Gastroesophageal sphincter (tissue), 4 donors: ENCODE measurements around the gene OR2S2. TPM values are rescaled to one million over a fixed set of nuclear protein-coding genes. Genes with fewer than 3 reads are reported as not detected.
"Not testable (repeated sequence)": the region's sequence is repeated elsewhere in the genome, so short reads cannot be mapped to it uniquely, and the experiment has no call there.

ENCODE experiments used
- ATAC-seq: fragments of 150-250 bp; one replicate; pipeline ENCODE4 v1.9.1; 2016; ENCODE audit warnings: mild to moderate bottlenecking, moderate library complexity
- H3K27ac ChIP-seq, 4 donors: fragments of 200-600 bp; sonication (generic) in 3 of 4; 1 replicate in 3 of 4; 2 replicates in 1 of 4; pipeline ENCODE4 v1.5.1; 2016 to 2019
- H3K27me3 ChIP-seq: fragments of 200-600 bp; sonication (generic); one replicate; pipeline ENCODE4 v1.5.1; 2019
- H3K36me3 ChIP-seq, 2 donors: fragments of 200-600 bp; sonication (generic); one replicate each; pipeline ENCODE4 v1.5.1; 2019; ENCODE audit warnings: control low read depth in 1 of 2
- H3K4me1 ChIP-seq, 3 donors: fragments of 200-600 bp; sonication (generic); 1 replicate in 2 of 3; 2 replicates in 1 of 3; pipeline ENCODE4 v1.5.1; 2016 to 2019; ENCODE audit warnings: control low read depth in 2 of 3
- H3K4me3 ChIP-seq, 2 donors: fragments of 200-600 bp; sonication (generic); one replicate each; pipeline ENCODE4 v1.5.1; 2019; ENCODE audit warnings: mild to moderate bottlenecking in 1 of 2, moderate library complexity in 1 of 2
- H3K9me3 ChIP-seq, 3 donors: fragments of 200-600 bp; sonication (generic); one replicate each; pipeline ENCODE4 v1.5.1; 2017 to 2019; ENCODE audit warnings: control low read depth in 2 of 3
- CTCF ChIP-seq, 4 experiments: fragments of 200-600 bp in 2 of 4; fragments of 450-650 bp in 2 of 4; sonication (generic) in 1 of 4; IDR thresholded peaks; one replicate each; pipeline ENCODE4 v1.5.1; 2017 to 2019; ENCODE audit warnings: antibody characterized with exemption in 4 of 4, mild to moderate bottlenecking in 2 of 4, moderate library complexity in 2 of 4
- EP300 ChIP-seq: sonication (generic); formaldehyde crosslinking; IDR thresholded peaks from one replicate; pipeline ENCODE4 v1.6.1; 2017; ENCODE audit warnings: antibody characterized with exemption, mild to moderate bottlenecking
- POLR2A ChIP-seq, 2 donors: fragments of 450-650 bp; IDR thresholded peaks; one replicate each; pipeline ENCODE4 v1.6.1; 2017; ENCODE audit warnings: antibody characterized with exemption in 2 of 2, mild to moderate bottlenecking in 2 of 2, moderate library complexity in 1 of 2
- POLR2AphosphoS5 ChIP-seq: sonication (generic); formaldehyde crosslinking; IDR thresholded peaks from one replicate; pipeline ENCODE4 v1.6.1; 2017; ENCODE audit warnings: antibody characterized with exemption
- WGBS, 2 donors: methylation state at CpG; one replicate each; pipeline ENCODE4 v1.1.5; 2018; ENCODE audit warnings: low coverage in 1 of 2; 5-methylcytosine and 5-hydroxymethylcytosine counted together
- total RNA-seq, 4 donors: library from RNA; depleted of rRNA; stranded (reverse); fragments of >200 nt; gene quantifications; one replicate each; pipeline ENCODE4 v1.1.0, GENCODE V29; 2016

Gene OR2S2
- total RNA-seq, 4 donors from 2014 or later: not detected

- 86 to 91% methylated on average over 4 of the region's 4 CpGs for WGBS, 2 donors
- Histone ChIP-seq H3K27me3 (no peaks in the 10 kb centered on the region), H3K4me3 (no peak overlapping the region), H3K27ac (no peak overlapping the region), H3K4me1 (peaks cover 0 to 16% (median 0%) of the 10 kb centered on the region in 3 donors), H3K9me3 (no peaks in the 10 kb centered on the region), H3K36me3 (no peaks in the 10 kb centered on the region)
- TF ChIP-seq POLR2A (IDR thresholded peaks at IDR 0.05) (no peak), EP300 (no peak), POLR2AphosphoS5 (no peak), CTCF (IDR thresholded peaks at IDR 0.05) (no peak)
- no peak for ATAC-seq
These were observed 22.7 kb downstream of the OR2S2 start for GRCh38 chr9:35935261-35935660.

GRCh38 chr9:35934069-35934468 lies 23.9 kb downstream of the OR2S2 start:
- not testable (repeated sequence) for ATAC-seq, H3K4me3 ChIP-seq, H3K9me3 ChIP-seq, H3K36me3 ChIP-seq, H3K27me3 ChIP-seq
- Histone ChIP-seq H3K4me1 (peaks cover 0 to 16% (median 0%) of the 10 kb centered on the region in 3 donors), H3K27ac (peak overlapping the region in 1 of 4 donors; percentile 3)
- 90 to 93% methylated on average over 5 to 6 of the region's 6 CpGs for WGBS, 2 donors

- TF ChIP-seq CTCF (IDR thresholded peaks at IDR 0.05) (no peak), POLR2AphosphoS5 (no peak), EP300 (no peak), POLR2A (IDR thresholded peaks at IDR 0.05) (no peak)
- no peak overlapping the region for H3K4me3 ChIP-seq
- H3K27me3 ChIP-seq: no peaks in the 10 kb centered on the region
- peaks cover 0 to 16% (median 0%) of the 10 kb centered on the region in 3 donors for H3K4me1 ChIP-seq
- WGBS, 2 donors: 76 to 92% methylated on average over 4 of the region's 4 CpGs
- no peaks in the 10 kb centered on the region for H3K36me3 ChIP-seq
- H3K27ac ChIP-seq: no peak overlapping the region
- no peaks in the 10 kb centered on the region for H3K9me3 ChIP-seq
- ATAC-seq: no peak
These were observed 24.3 kb downstream of the OR2S2 start for GRCh38 chr9:35933550-35934067.

GRCh38 chr9:35932735-35933134 lies 25.2 kb downstream of the OR2S2 start:
- Histone ChIP-seq H3K27me3 (no peaks in the 10 kb centered on the region), H3K9me3 (no peaks in the 10 kb centered on the region), H3K27ac (no peak overlapping the region), H3K4me3 (no peak overlapping the region), H3K4me1 (peaks cover 0 to 16% (median 0%) of the 10 kb centered on the region in 3 donors), H3K36me3 (no peaks in the 10 kb centered on the region)
- WGBS, 2 donors: 78 to 86% methylated on average over 3 of the region's 3 CpGs
- ATAC-seq: no peak
- TF ChIP-seq POLR2AphosphoS5 (no peak), POLR2A (IDR thresholded peaks at IDR 0.05) (no peak), EP300 (no peak), CTCF (IDR thresholded peaks at IDR 0.05) (no peak)

- H3K4me3 ChIP-seq: no peak overlapping the region
- ATAC-seq: no peak
- H3K9me3 ChIP-seq: no peaks in the 10 kb centered on the region
- H3K27ac ChIP-seq: no peak overlapping the region
- H3K36me3 ChIP-seq: no peaks in the 10 kb centered on the region
- H3K27me3 ChIP-seq: no peaks in the 10 kb centered on the region
- WGBS, 2 donors: 93 to 100% methylated on average over 2 to 3 of the region's 3 CpGs
- TF ChIP-seq POLR2A (IDR thresholded peaks at IDR 0.05) (no peak), EP300 (no peak), POLR2AphosphoS5 (no peak), CTCF (IDR thresholded peaks at IDR 0.05) (no peak)
- peaks cover 0 to 8% (median 0%) of the 10 kb centered on the region in 3 donors for H3K4me1 ChIP-seq
These were observed 27.0 kb downstream of the OR2S2 start for GRCh38 chr9:35930989-35931388.
